Smooth muscle cell (in vitro differentiated cells): Measurements from ENCODE around the gene SFXN1. TPM values are rescaled to one million over a fixed set of nuclear protein-coding genes. Genes with fewer than 3 reads are reported as not detected.

ENCODE experiments used
- DNase-seq: peaks from one replicate; lab custom pipeline; 2025; ENCODE audit not compliant: unreplicated experiment; lab: John Stamatoyannopoulos, UW
- H2AFZ ChIP-seq: fragments of 200-600 bp; sonication (generic); 2 replicates; pipeline ENCODE4 v1.6.0; 2016; ENCODE audit warnings: antibody characterized with exemption, low read depth, mild to moderate bottlenecking
- H3F3A ChIP-seq: fragments of 200-600 bp; sonication (generic); 2 replicates; pipeline ENCODE4 v1.6.0; 2017; ENCODE audit warnings: antibody characterized with exemption, low read depth
- H3K27ac ChIP-seq: fragments of 200-600 bp; sonication (generic); 2 replicates; pipeline ENCODE4 v1.5.1; 2016; ENCODE audit warnings: low read depth, mild to moderate bottlenecking
- H3K27me3 ChIP-seq: fragments of 200-600 bp; sonication (generic); 2 replicates; pipeline ENCODE4 v1.6.1; 2016; ENCODE audit warnings: low read depth, mild to moderate bottlenecking
- H3K36me3 ChIP-seq: fragments of 200-600 bp; sonication (generic); 2 replicates; pipeline ENCODE4 v1.5.1; 2016; ENCODE audit warnings: low read depth
- H3K4me1 ChIP-seq: fragments of 200-600 bp; sonication (generic); 2 replicates; pipeline ENCODE4 v1.5.1; 2016; ENCODE audit warnings: low read depth
- H3K4me2 ChIP-seq: fragments of 200-600 bp; sonication (generic); 2 replicates; pipeline ENCODE4 v1.6.0; 2016; ENCODE audit warnings: mild to moderate bottlenecking
- H3K4me3 ChIP-seq: fragments of 200-600 bp; sonication (generic); 2 replicates; pipeline ENCODE4 v1.5.1; 2016; ENCODE audit warnings: mild to moderate bottlenecking
- H3K79me2 ChIP-seq: fragments of 200-600 bp; sonication (generic); 2 replicates; pipeline ENCODE4 v1.6.0; 2016; ENCODE audit warnings: low read depth, mild to moderate bottlenecking
- H3K9ac ChIP-seq: fragments of 200-600 bp; sonication (generic); 2 replicates; pipeline ENCODE4 v1.6.0; 2016; ENCODE audit warnings: low read depth
- H3K9me3 ChIP-seq: fragments of 200-600 bp; sonication (generic); replicated peaks from 2 replicates; pipeline ENCODE4 v1.5.1; 2016; ENCODE audit warnings: low read depth
- H4K20me1 ChIP-seq: fragments of 200-600 bp; sonication (generic); 2 replicates; pipeline ENCODE4 v1.6.0; 2016; ENCODE audit warnings: low read depth
- WGBS: methylation state at CpG from one replicate; pipeline ENCODE4 v1.1.7; 2016; ENCODE audit warnings: low lambda C conversion rate; 5-methylcytosine and 5-hydroxymethylcytosine counted together
- polyA plus RNA-seq: library from polyadenylated mRNA; unstranded; fragments of >200 nt; fragmentation: Nextera tagmentation; extraction: Ambion mirVana; gene quantifications from 2 replicates; pipeline ENCODE4 v1.2.1, GENCODE V29; 2016
- total RNA-seq: library from RNA; depleted of rRNA; stranded (reverse); fragments of >200 nt; gene quantifications from 2 replicates; pipeline ENCODE4 v1.2.3, GENCODE V29; 2014
- TF ChIP-seq, protein P1 (sequence below): fragments of 200-600 bp; sonication (generic); IDR thresholded peaks from 2 replicates; pipeline ENCODE4 v1.5.1; 2017; ENCODE audit warnings: borderline replicate concordance, mild to moderate bottlenecking, antibody characterized with exemption; ENCODE audit not compliant: insufficient read depth, poor library complexity, severe bottlenecking

The SFXN1 gene
- total and polyA plus RNA-seq, 2 experiments from 2014 or later = 63.9 to 136 TPM

- H3K4me2 ChIP-seq = no peak overlapping the region
- H3K9ac ChIP-seq = no peak overlapping the region
- peaks cover 14% of the 10 kb centered on the region for H3K27me3 ChIP-seq
- TF ChIP-seq, protein P1, sequence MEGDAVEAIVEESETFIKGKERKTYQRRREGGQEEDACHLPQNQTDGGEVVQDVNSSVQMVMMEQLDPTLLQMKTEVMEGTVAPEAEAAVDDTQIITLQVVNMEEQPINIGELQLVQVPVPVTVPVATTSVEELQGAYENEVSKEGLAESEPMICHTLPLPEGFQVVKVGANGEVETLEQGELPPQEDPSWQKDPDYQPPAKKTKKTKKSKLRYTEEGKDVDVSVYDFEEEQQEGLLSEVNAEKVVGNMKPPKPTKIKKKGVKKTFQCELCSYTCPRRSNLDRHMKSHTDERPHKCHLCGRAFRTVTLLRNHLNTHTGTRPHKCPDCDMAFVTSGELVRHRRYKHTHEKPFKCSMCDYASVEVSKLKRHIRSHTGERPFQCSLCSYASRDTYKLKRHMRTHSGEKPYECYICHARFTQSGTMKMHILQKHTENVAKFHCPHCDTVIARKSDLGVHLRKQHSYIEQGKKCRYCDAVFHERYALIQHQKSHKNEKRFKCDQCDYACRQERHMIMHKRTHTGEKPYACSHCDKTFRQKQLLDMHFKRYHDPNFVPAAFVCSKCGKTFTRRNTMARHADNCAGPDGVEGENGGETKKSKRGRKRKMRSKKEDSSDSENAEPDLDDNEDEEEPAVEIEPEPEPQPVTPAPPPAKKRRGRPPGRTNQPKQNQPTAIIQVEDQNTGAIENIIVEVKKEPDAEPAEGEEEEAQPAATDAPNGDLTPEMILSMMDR = no peak
- H3K4me1 ChIP-seq = peaks cover 19% of the 10 kb centered on the region
- no peaks in the 10 kb centered on the region for H3K36me3 ChIP-seq
- H3F3A ChIP-seq = no peaks in the 10 kb centered on the region
- no peak overlapping the region for H3K4me3 ChIP-seq
- DNase-seq = no peak
- no peaks in the 10 kb centered on the region for H3K79me2 ChIP-seq
- no peak overlapping the region for H2AFZ ChIP-seq
- no peak overlapping the region for H3K27ac ChIP-seq
- no peaks in the 10 kb centered on the region for H3K9me3 ChIP-seq
- no peaks in the 10 kb centered on the region for H4K20me1 ChIP-seq
- 89% methylated on average over 4 of the region's 4 CpGs for WGBS
Measured at GRCh38 chr5:175550055-175550805, 71.9 kb downstream of the SFXN1 start.

DNA sequence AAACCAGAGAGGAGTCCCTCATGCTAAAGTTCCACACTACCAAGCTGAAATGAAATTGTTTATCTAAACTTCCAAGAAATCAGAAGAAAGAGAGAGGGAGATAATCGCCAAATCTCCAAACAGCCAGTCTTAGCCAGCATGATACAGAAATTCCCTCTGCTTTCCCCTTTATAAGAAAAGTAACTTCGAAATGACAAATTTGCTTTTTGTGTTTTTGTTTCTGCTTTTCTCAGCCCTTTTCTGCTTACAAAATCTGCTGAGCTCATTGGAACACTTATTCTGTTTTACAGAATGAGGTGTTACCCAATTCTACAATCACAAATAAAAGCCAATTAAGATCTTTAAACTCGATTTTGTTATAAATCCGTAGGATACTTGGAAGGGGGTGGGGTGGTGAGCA is 72.9 kb downstream of the SFXN1 start:
- no peaks in the 10 kb centered on the region for H4K20me1 ChIP-seq
- 69% methylated on average over 4 of the region's 4 CpGs for WGBS
- no peaks in the 10 kb centered on the region for H3K79me2 ChIP-seq
- TF ChIP-seq, protein P1 = no peak
- H3K27me3 ChIP-seq = peaks cover 14% of the 10 kb centered on the region
- no peak for DNase-seq
- no peaks in the 10 kb centered on the region for H3F3A ChIP-seq
- H3K4me3 ChIP-seq = no peak overlapping the region
- H2AFZ ChIP-seq = no peak overlapping the region
- no peaks in the 10 kb centered on the region for H3K9me3 ChIP-seq
- H3K36me3 ChIP-seq = no peaks in the 10 kb centered on the region
- no peak overlapping the region for H3K4me2 ChIP-seq
- H3K27ac ChIP-seq = no peak overlapping the region
- no peak overlapping the region for H3K9ac ChIP-seq
- H3K4me1 ChIP-seq = peaks cover 19% of the 10 kb centered on the region

DNA sequence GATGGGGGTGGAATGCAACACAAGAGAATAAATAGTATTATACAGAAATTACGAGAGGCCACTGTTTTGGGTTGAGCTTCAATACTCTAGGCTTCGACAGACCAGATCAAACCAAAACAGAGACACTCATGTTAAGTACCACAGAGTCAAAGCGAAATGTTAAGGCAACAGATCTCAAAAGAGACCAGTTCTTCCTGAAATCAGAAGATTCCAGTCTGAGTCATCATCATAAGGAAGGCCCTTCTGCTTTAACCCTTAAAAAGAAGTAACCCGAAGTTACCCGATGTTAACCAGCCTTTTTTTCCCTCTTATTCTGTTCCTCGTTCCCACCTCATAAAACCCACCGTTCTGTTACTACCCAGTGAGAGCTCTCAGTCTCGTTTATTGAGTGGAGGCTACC is 75.9 kb downstream of the SFXN1 start:
- 51% methylated on average over 8 of the region's 8 CpGs for WGBS
- H3K36me3 ChIP-seq = no peaks in the 10 kb centered on the region
- no peak for DNase-seq
- no peaks in the 10 kb centered on the region for H3K27me3 ChIP-seq
- H3K4me3 ChIP-seq = no peak overlapping the region
- H4K20me1 ChIP-seq = no peaks in the 10 kb centered on the region
- H3K79me2 ChIP-seq = no peaks in the 10 kb centered on the region
- no peaks in the 10 kb centered on the region for H3K9me3 ChIP-seq
- no peak overlapping the region for H2AFZ ChIP-seq
- no peak overlapping the region for H3K27ac ChIP-seq
- TF ChIP-seq, protein P1 = no peak
- no peaks in the 10 kb centered on the region for H3F3A ChIP-seq
- H3K4me2 ChIP-seq = no peak overlapping the region
- no peak overlapping the region for H3K9ac ChIP-seq
- no peaks in the 10 kb centered on the region for H3K4me1 ChIP-seq
